Uterus (tissue), 2 donors: ENCODE data around the gene ACP2.

ENCODE experiments used
- CTCF ChIP-seq, 4 experiments: fragments of 200-600 bp in 2 of 4; fragments of 450-650 bp in 2 of 4; sonication (generic) in 2 of 4; IDR thresholded peaks; one replicate each; pipeline ENCODE4 v1.5.1; 2016 to 2019; ENCODE audit warnings: antibody characterized with exemption in 4 of 4, mild to moderate bottlenecking in 2 of 4, moderate library complexity in 1 of 4
- POLR2A ChIP-seq, 2 donors: fragments of 450-650 bp; IDR thresholded peaks; one replicate each; pipeline ENCODE4 v1.6.1; 2016; ENCODE audit warnings: antibody characterized with exemption in 2 of 2, mild to moderate bottlenecking in 1 of 2, moderate library complexity in 1 of 2

- TF ChIP-seq POLR2A (IDR thresholded peaks at IDR 0.05): no peak
- no peak for TF ChIP-seq CTCF (IDR thresholded peaks at IDR 0.05)
Observed at GRCh38 chr11:47234669-47235100, 13.9 kb downstream of the ACP2 start.
